Central memory CD8-positive, alpha-beta T cell (primary cell): ENCODE results near the gene GPC3.

Source experiments
- ATAC-seq: fragments of 150-1000 bp; cut with Tn5 transposase; replicated peaks from 2 replicates; pipeline ENCODE4 v1.10.0; 2022; ENCODE audit warnings: mild to moderate bottlenecking, moderate FRiP score, moderate number of reproducible peaks; ENCODE audit not compliant: poor library complexity, severe bottlenecking; ENCODE audit errors: extremely low read depth
- DNase-seq, 2 donors: peaks; one replicate each; pipeline ENCODE4 v3.0.0; 2021; ENCODE audit warnings: low spot score in 2 of 2
- H3K27ac Mint-ChIP-seq: one replicate; pipeline ENCODE4 v1.8.0; 2022; ENCODE audit warnings: low read depth, mild to moderate bottlenecking, moderate library complexity, mixed read lengths
- H3K27me3 Mint-ChIP-seq: one replicate; pipeline ENCODE4 v1.8.0; 2022; ENCODE audit warnings: mixed read lengths
- H3K36me3 Mint-ChIP-seq: one replicate; pipeline ENCODE4 v1.8.0; 2022; ENCODE audit warnings: mild to moderate bottlenecking, moderate library complexity, mixed read lengths; ENCODE audit not compliant: insufficient read depth
- H3K4me1 Mint-ChIP-seq: one replicate; pipeline ENCODE4 v1.8.0; 2022; ENCODE audit warnings: mixed read lengths
- H3K4me3 Mint-ChIP-seq: one replicate; pipeline ENCODE4 v1.8.0; 2022; ENCODE audit warnings: mild to moderate bottlenecking, moderate library complexity, mixed read lengths
- H3K9me3 Mint-ChIP-seq: one replicate; pipeline ENCODE4 v1.8.0; 2022; ENCODE audit warnings: mixed read lengths

The GPC3 gene

DNA sequence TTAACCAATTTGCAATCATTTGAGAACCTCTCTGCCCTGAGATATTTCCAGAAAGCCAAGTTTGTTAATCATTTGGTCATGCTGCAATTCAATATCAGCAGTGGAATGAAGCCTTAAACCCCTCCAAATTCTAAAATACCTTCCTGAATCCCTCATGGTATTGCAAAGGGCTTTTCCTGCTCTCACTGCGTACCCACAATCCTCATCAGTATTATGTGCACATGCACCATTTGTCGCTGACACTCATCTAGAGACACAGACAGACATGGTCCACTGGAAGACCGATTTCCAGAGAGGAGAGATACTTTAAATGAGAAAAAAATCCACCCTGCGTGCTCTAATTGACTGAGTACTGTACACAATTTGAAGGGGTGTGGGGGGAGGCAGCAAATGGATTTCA is 104.4 kb downstream of the GPC3 start:
- H3K27me3 Mint-ChIP-seq: no peaks in the 10 kb centered on the region
- ATAC-seq (no peak), DNase-seq (no peak)
- H3K9me3 Mint-ChIP-seq: no peaks in the 10 kb centered on the region
- H3K36me3 Mint-ChIP-seq: no peaks in the 10 kb centered on the region
- no peaks in the 10 kb centered on the region for H3K4me1 Mint-ChIP-seq
- H3K4me3 Mint-ChIP-seq: no peak overlapping the region
- no peak overlapping the region for H3K27ac Mint-ChIP-seq

DNA sequence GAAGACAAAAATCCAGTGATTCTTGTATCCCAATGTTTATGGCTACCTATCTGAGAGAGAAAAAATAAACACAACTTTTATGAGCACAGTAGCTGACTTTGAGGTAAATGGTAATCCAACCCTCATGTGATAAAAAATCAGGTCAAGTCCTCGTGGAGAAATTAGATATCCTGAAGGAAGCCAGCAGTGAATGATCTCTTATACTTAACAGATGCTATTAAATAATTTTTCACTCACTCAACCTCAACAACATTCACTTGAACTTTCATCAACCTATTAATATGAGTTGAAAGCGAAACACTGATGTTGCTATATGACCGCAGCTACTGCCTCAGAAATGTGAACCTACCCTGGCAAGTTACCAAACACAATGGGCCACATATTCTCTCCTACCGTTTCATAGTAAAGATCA is 105.4 kb downstream of the GPC3 start:
- no peaks in the 10 kb centered on the region for H3K9me3 Mint-ChIP-seq
- no peaks in the 10 kb centered on the region for H3K36me3 Mint-ChIP-seq
- no peak for ATAC-seq
- no peak overlapping the region for H3K4me3 Mint-ChIP-seq
- H3K27me3 Mint-ChIP-seq: no peaks in the 10 kb centered on the region
- no peak overlapping the region for H3K27ac Mint-ChIP-seq
- no peaks in the 10 kb centered on the region for H3K4me1 Mint-ChIP-seq
- no peak for DNase-seq

DNA sequence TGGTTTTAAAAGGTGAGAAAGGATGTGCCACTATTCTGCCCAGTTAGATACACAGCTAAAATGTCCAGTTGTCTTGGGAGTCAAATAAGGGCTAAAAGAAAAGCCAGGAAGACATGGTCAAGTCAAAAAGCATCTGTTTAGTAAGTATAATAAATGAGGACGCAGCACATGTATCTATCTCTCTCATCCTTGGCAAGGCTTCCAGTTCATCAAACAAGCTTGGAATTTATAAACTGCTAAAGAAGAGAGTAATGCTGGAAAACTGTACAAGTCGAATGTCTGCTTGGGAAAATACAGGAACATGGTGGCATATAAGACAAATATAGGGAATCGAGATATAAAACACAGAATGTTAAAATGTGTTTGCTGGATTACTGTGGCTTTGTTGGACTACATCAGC is 106.7 kb downstream of the GPC3 start:
- no peak overlapping the region for H3K4me3 Mint-ChIP-seq
- H3K27me3 Mint-ChIP-seq: no peaks in the 10 kb centered on the region
- H3K9me3 Mint-ChIP-seq: no peaks in the 10 kb centered on the region
- DNase-seq (no peak), ATAC-seq (no peak)
- H3K4me1 Mint-ChIP-seq: no peaks in the 10 kb centered on the region
- no peaks in the 10 kb centered on the region for H3K36me3 Mint-ChIP-seq
- H3K27ac Mint-ChIP-seq: no peak overlapping the region

GRCh38 chrX:133876646-133877045 is 108.7 kb downstream of the GPC3 start:
- ATAC-seq: no peak
- H3K4me1 Mint-ChIP-seq: no peaks in the 10 kb centered on the region
- no peaks in the 10 kb centered on the region for H3K9me3 Mint-ChIP-seq
- H3K4me3 Mint-ChIP-seq: no peak overlapping the region
- peaks cover under 1% of the 10 kb centered on the region for H3K27me3 Mint-ChIP-seq
- no peaks in the 10 kb centered on the region for H3K36me3 Mint-ChIP-seq
- no peak overlapping the region for H3K27ac Mint-ChIP-seq
- no peak for DNase-seq

DNA sequence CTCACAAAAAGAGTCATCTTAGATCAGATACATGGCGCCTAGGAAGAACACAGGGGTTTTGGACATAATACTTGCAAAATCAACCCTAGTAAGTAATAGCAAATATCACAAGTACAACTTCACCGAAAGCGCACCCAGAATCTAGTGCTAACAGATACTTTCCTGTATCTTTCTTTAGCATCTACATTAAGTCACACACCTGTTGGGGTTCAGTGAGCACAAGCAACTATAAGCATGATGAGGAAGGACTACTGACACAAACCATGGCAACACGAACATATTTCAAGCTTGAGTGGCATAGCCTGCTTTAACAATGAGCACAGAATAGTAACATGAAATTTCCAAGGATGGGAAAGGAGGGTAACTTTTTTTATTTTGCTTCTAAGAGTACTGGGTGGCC is 116.1 kb downstream of the GPC3 start:
- Mint-ChIP-seq H3K27me3 (peaks cover 11% of the 10 kb centered on the region), H3K36me3 (no peaks in the 10 kb centered on the region), H3K4me1 (no peaks in the 10 kb centered on the region), H3K9me3 (no peaks in the 10 kb centered on the region), H3K4me3 (no peak overlapping the region), H3K27ac (no peak overlapping the region)
- ATAC-seq (no peak), DNase-seq (no peak)

- Mint-ChIP-seq H3K4me3 (no peak overlapping the region), H3K4me1 (no peaks in the 10 kb centered on the region), H3K27ac (no peak overlapping the region), H3K27me3 (peaks cover 11% of the 10 kb centered on the region), H3K9me3 (no peaks in the 10 kb centered on the region), H3K36me3 (no peaks in the 10 kb centered on the region)
- DNase-seq (no peak), ATAC-seq (no peak)
Observed at GRCh38 chrX:133868682-133869081, 116.7 kb downstream of the GPC3 start.

DNA sequence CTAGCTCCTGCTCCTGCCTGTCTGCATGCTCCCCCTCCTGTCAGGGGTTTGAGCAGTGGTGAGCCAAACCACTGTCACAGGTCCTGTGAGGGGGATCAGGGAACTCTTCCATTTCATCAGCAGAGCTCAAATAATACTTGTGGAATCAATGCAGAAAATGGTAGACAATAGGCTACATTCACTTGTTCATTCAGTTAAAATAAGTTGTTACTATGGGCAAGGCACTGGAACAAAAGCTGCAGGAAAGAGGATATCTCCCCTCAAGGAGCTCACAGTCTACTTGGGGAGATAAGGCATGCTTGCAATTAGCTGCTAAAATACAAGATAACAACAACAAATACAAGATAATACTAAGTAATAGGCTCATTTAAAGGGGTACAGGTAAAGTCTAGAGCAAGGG is 117.1 kb downstream of the GPC3 start:
- Mint-ChIP-seq H3K9me3 (no peaks in the 10 kb centered on the region), H3K4me1 (no peaks in the 10 kb centered on the region), H3K27ac (no peak overlapping the region), H3K4me3 (no peak overlapping the region), H3K36me3 (no peaks in the 10 kb centered on the region), H3K27me3 (peaks cover 11% of the 10 kb centered on the region)
- ATAC-seq (no peak), DNase-seq (no peak)

GRCh38 chrX:133865761-133866471 is 119.5 kb downstream of the GPC3 start:
- Mint-ChIP-seq H3K9me3 (no peaks in the 10 kb centered on the region), H3K27ac (no peak overlapping the region), H3K4me1 (no peaks in the 10 kb centered on the region), H3K36me3 (no peaks in the 10 kb centered on the region), H3K27me3 (peaks cover 3% of the 10 kb centered on the region), H3K4me3 (no peak overlapping the region)
- DNase-seq: no peak
- no peak for ATAC-seq

DNA sequence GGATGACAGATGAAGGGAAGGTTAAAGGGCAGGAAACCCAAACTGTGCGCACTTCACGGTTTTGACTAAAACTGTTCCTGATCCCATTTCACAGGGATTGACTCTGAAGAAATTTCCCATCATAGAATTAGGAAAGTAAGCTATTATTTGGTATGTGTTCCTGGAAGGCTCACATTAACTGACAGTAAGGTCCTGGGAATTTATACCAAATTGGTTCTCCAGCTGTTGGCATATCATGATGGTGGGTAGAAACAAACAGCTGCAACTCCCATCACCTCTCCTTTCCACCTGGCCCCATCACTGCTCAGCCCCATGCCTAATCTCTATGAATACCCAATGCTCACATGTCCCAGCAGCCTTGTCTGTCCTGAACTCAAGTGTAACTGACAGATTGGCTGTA is 121.2 kb downstream of the GPC3 start:
- peaks cover 9% of the 10 kb centered on the region for H3K27me3 Mint-ChIP-seq
- H3K9me3 Mint-ChIP-seq: no peaks in the 10 kb centered on the region
- H3K27ac Mint-ChIP-seq: no peak overlapping the region
- no peak overlapping the region for H3K4me3 Mint-ChIP-seq
- DNase-seq (no peak), ATAC-seq (no peak)
- no peaks in the 10 kb centered on the region for H3K36me3 Mint-ChIP-seq
- H3K4me1 Mint-ChIP-seq: no peaks in the 10 kb centered on the region

GRCh38 chrX:133859860-133860259 is 125.5 kb downstream of the GPC3 start:
- Mint-ChIP-seq H3K27ac (no peak overlapping the region), H3K4me1 (no peaks in the 10 kb centered on the region), H3K36me3 (no peaks in the 10 kb centered on the region)

GRCh38 chrX:133859336-133859735 is 126.1 kb downstream of the GPC3 start:
- Mint-ChIP-seq H3K36me3 (no peaks in the 10 kb centered on the region), H3K4me1 (no peaks in the 10 kb centered on the region), H3K27ac (no peak overlapping the region), H3K9me3 (no peaks in the 10 kb centered on the region), H3K4me3 (no peak overlapping the region), H3K27me3 (peaks cover 9% of the 10 kb centered on the region)
- no peak for ATAC-seq
- DNase-seq: no peak

More at GRCh38 chrX:133859860-133860259, 125.5 kb downstream of the GPC3 start:
- DNase-seq (no peak), ATAC-seq (no peak)
- no peak overlapping the region for H3K4me3 Mint-ChIP-seq
- H3K9me3 Mint-ChIP-seq: no peaks in the 10 kb centered on the region
- peaks cover 9% of the 10 kb centered on the region for H3K27me3 Mint-ChIP-seq

DNA sequence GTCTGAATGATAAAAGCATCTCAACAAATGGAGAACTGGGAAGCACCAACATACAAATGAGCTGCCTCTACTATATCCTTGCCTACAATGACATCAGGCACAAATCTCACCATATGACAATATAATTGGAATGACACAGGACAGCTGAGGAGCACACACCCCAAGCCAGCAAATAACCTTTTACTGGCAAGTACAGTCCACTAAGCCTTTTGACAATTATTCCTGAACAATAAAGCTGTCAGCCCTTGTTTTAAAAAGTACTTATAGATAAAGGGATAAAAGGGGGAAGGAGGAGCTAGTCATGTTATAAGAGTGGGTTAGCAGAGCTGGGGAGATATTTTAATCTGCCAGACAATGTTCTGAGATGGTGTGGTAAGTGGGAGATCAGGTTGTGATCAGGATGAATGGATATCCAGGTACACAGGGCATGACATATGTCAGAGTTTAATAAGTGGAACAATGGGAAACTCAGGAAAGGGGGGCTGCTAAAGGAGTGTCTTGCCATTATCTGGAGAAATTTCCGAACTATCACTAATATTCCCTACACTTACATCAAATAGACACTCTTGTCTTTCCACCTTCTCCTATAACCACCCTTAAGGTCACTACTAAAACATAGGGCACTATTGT is 127.6 kb downstream of the GPC3 start:
- no peaks in the 10 kb centered on the region for H3K4me1 Mint-ChIP-seq
- H3K27me3 Mint-ChIP-seq: peaks cover 9% of the 10 kb centered on the region
- DNase-seq (no peak), ATAC-seq (no peak)
- no peaks in the 10 kb centered on the region for H3K36me3 Mint-ChIP-seq
- H3K4me3 Mint-ChIP-seq: no peak overlapping the region
- no peak overlapping the region for H3K27ac Mint-ChIP-seq
- H3K9me3 Mint-ChIP-seq: no peaks in the 10 kb centered on the region

DNA sequence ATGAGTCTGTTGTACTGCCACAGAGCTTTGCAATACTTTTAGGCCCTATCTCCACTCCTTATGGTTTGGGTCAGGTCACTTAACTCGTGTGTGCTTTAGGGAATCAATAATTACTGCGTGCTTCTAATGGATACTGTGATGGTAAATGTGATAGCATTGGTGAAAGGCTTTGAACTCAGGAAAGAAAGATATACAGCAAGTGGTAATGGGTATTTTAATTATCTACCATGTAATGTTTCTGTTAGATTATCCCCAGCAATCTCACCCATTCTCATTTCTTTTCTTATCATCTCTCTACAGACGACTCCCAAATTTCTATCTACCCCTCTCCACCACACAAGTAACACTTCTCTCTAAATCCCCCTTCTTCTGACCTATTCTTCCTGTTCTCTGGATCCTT is 128.6 kb downstream of the GPC3 start:
- DNase-seq: no peak
- no peak for ATAC-seq
- no peaks in the 10 kb centered on the region for H3K36me3 Mint-ChIP-seq
- no peaks in the 10 kb centered on the region for H3K4me1 Mint-ChIP-seq
- peaks cover 10% of the 10 kb centered on the region for H3K27me3 Mint-ChIP-seq
- H3K27ac Mint-ChIP-seq: no peak overlapping the region
- no peak overlapping the region for H3K4me3 Mint-ChIP-seq
- H3K9me3 Mint-ChIP-seq: no peaks in the 10 kb centered on the region
